Thyroid gland (tissue), 4 donors: Measurements from ENCODE around the gene SLC25A44. TPM values are rescaled to one million over a fixed set of nuclear protein-coding genes. Genes with fewer than 3 reads are reported as not detected.

ENCODE experiments used
- DNase-seq, 2 donors: peaks; one replicate each; pipeline ENCODE4 v3.0.0-alpha.2; 2019
- H3K27ac ChIP-seq, 3 donors: fragments of 200-600 bp; sonication (generic); 1 replicate in 2 of 3; 2 replicates in 1 of 3; pipeline ENCODE4 v1.5.1; 2016 to 2019; ENCODE audit warnings: mild to moderate bottlenecking in 1 of 3, moderate library complexity in 1 of 3
- H3K27me3 ChIP-seq: fragments of 200-600 bp; sonication (generic); one replicate; pipeline ENCODE4 v1.5.1; 2019
- H3K36me3 ChIP-seq, 2 donors: fragments of 200-600 bp; sonication (generic); one replicate each; pipeline ENCODE4 v1.5.1; 2016 to 2019
- H3K4me1 ChIP-seq, 2 donors: fragments of 200-600 bp; sonication (generic); one replicate each; pipeline ENCODE4 v1.5.1; 2017 to 2019
- H3K4me3 ChIP-seq, 3 donors: fragments of 200-600 bp; sonication (generic); replicated peaks in 1 of 3; 1 replicate in 2 of 3; 2 replicates in 1 of 3; pipeline ENCODE4 v1.5.1; 2016; ENCODE audit warnings: mild to moderate bottlenecking in 1 of 3
- H3K9me3 ChIP-seq: fragments of 200-600 bp; sonication (generic); one replicate; pipeline ENCODE4 v1.5.1; 2017
- POLR2A ChIP-seq, 2 donors: fragments of 450-650 bp; IDR thresholded peaks; one replicate each; pipeline ENCODE4 v1.6.1; 2017; ENCODE audit warnings: antibody characterized with exemption in 2 of 2, mild to moderate bottlenecking in 2 of 2, moderate library complexity in 1 of 2
- WGBS, 2 donors: methylation state at CpG; one replicate each; pipeline ENCODE4 v1.1.5; 2017; 5-methylcytosine and 5-hydroxymethylcytosine counted together
- intact Hi-C: fragments of 100-400 bp; cut with DNase I; formaldehyde crosslinking; loops from one replicate; pipeline ENCODE4 v1.15.1; 2023
- total RNA-seq, 4 donors: library from RNA; depleted of rRNA; stranded (reverse); fragments of >200 nt; gene quantifications; one replicate each; pipeline ENCODE4 v1.2.3, GENCODE V29; 2016
- TF ChIP-seq, protein P1 (sequence below), 6 experiments: fragments of 200-600 bp in 3 of 6; fragments of 450-650 bp in 3 of 6; sonication (generic) in 3 of 6; IDR thresholded peaks; one replicate each; pipeline ENCODE4 v1.5.1; 2016 to 2019; ENCODE audit warnings: antibody characterized with exemption in 6 of 6, mild to moderate bottlenecking in 2 of 6, inconsistent platforms in 1 of 6, moderate library complexity in 1 of 6

Gene SLC25A44
- total RNA-seq, 4 donors from 2014 or later = 14.5 to 19.7 (median 17.7) TPM

DNA sequence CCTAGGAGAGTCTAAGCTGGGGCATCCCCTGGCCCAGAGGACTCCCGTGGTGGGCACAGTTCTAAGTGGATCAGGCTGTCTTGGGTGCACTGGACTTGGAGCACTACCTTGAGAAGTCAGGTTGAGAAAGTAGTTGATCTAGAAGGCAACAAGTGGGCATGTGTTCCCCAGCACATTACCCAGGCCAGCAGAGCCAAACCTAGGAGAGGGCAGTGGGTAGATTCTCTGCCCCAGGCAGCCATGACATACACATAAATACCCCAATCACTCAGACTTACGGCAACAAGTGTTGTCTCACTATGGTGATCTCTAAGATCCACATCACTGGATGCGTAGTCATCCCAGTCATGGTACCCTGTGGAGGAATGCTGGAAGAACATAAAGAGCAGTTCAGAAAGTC is 17.3 kb downstream of the SLC25A44 start:
- DNase-seq = no peak
- peaks cover 11 to 13% of the 10 kb centered on the region in 2 donors for H3K36me3 ChIP-seq
- H3K9me3 ChIP-seq = no peaks in the 10 kb centered on the region
- intact Hi-C loops = no loop called here
- H3K27me3 ChIP-seq = no peaks in the 10 kb centered on the region
- WGBS, 2 donors = 94 to 96% methylated on average over 3 of the region's 3 CpGs
- no peak for TF ChIP-seq POLR2A (IDR thresholded peaks at IDR 0.05)
- TF ChIP-seq, protein P1, sequence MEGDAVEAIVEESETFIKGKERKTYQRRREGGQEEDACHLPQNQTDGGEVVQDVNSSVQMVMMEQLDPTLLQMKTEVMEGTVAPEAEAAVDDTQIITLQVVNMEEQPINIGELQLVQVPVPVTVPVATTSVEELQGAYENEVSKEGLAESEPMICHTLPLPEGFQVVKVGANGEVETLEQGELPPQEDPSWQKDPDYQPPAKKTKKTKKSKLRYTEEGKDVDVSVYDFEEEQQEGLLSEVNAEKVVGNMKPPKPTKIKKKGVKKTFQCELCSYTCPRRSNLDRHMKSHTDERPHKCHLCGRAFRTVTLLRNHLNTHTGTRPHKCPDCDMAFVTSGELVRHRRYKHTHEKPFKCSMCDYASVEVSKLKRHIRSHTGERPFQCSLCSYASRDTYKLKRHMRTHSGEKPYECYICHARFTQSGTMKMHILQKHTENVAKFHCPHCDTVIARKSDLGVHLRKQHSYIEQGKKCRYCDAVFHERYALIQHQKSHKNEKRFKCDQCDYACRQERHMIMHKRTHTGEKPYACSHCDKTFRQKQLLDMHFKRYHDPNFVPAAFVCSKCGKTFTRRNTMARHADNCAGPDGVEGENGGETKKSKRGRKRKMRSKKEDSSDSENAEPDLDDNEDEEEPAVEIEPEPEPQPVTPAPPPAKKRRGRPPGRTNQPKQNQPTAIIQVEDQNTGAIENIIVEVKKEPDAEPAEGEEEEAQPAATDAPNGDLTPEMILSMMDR (IDR thresholded peaks at IDR 0.05) = no peak
- no peak overlapping the region for H3K4me3 ChIP-seq
- H3K27ac ChIP-seq = no peak overlapping the region
- H3K4me1 ChIP-seq = peaks cover 11 to 15% of the 10 kb centered on the region in 2 donors

GRCh38 chr1:156212130-156212529 is 18.2 kb downstream of the SLC25A44 start:
- intact Hi-C loops = no loop called here
- TF ChIP-seq POLR2A (IDR thresholded peaks at IDR 0.05) = no peak
- TF ChIP-seq, protein P1 (IDR thresholded peaks at IDR 0.05) = no peak
- DNase-seq = no peak
- H3K9me3 ChIP-seq = no peaks in the 10 kb centered on the region
- H3K27me3 ChIP-seq = no peaks in the 10 kb centered on the region
- peak overlapping the region; percentile 89 to 92 (median 91) for H3K27ac ChIP-seq
- peaks cover 11 to 16% of the 10 kb centered on the region in 2 donors for H3K4me1 ChIP-seq
- peak overlapping the region in 1 of 3 donors; percentile 45 for H3K4me3 ChIP-seq
- WGBS, 2 donors = 80 to 83% methylated on average over 9 of the region's 9 CpGs
- peaks cover 11 to 13% of the 10 kb centered on the region in 2 donors for H3K36me3 ChIP-seq

GRCh38 chr1:156212833-156213643 is 19.1 kb downstream of the SLC25A44 start, which contains the start of gene PMF1:
Gene PMF1, plus strand, starts transcription at chr1:156213007. Its CDS starts 9 bp downstream, at chr1:156213016.
- intact Hi-C loops = no loop called here
- Histone ChIP-seq H3K27ac (peak within 1 kb of the TSS; percentile 89 to 92 (median 91)), H3K4me3 (peak within 1 kb of the TSS; percentile 7 to 91 (median 45)), H3K4me1 (peaks cover 11 to 25% of the 10 kb centered on the region in 2 donors), H3K9me3 (no peaks in the 10 kb centered on the region), H3K36me3 (peaks cover 7 to 10% of the 10 kb centered on the region in 2 donors), H3K27me3 (no peaks in the 10 kb centered on the region)
- peak; percentile 98 to 99 for DNase-seq
- 0 to 1% methylated on average over 44 to 54 of the region's 61 CpGs for WGBS, 2 donors
- TF ChIP-seq POLR2A (IDR thresholded peaks at IDR 0.05) = peak in 1 of 2 donors; percentile 79
- TF ChIP-seq, protein P1 (IDR thresholded peaks at IDR 0.05) = no peak

DNA sequence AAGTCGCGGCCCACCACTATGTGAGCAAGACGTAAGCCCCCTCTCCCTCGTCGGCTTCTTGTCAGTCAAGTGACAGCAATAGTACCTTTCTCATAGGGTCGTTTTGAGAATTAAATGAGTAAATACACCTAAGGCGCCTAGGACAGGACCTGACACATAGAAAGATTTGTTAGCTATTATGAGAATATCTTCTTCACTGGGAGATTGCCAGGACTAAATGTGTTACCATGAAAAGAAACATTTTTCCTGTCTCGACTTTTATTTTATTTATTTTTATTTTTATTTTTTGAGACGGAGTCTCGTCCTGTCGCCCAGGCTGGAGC is 19.7 kb downstream of the SLC25A44 start:
- peak overlapping the region; percentile 7 to 91 (median 45) for H3K4me3 ChIP-seq
- WGBS, 2 donors = 23 to 24% methylated on average over 11 of the region's 11 CpGs
- H3K4me1 ChIP-seq = peaks cover 11 to 29% of the 10 kb centered on the region in 2 donors
- DNase-seq = no peak
- H3K9me3 ChIP-seq = no peaks in the 10 kb centered on the region
- intact Hi-C loops = no loop called here
- H3K27ac ChIP-seq = peak overlapping the region; percentile 89 to 92 (median 91)
- no peaks in the 10 kb centered on the region for H3K27me3 ChIP-seq
- H3K36me3 ChIP-seq = peaks cover 5 to 6% of the 10 kb centered on the region in 2 donors
- TF ChIP-seq, protein P1 (IDR thresholded peaks at IDR 0.05) = no peak
